GM12878 (cell line): ENCODE measurements around the gene GRIN3A. TPM values are rescaled to one million over a fixed set of nuclear protein-coding genes. Genes with fewer than 3 reads are reported as not detected.

Experiments used
- ATAC-seq: fragments of 200-7000 bp; cut with Tn5 transposase; 3 replicates; pipeline ENCODE4 v1.9.1; 2020; ENCODE audit warnings: mild to moderate bottlenecking, moderate library complexity
- BruUV-seq: library from RNA; stranded (reverse); fragments of 400-500 nt; replicated peaks from 2 replicates; lab custom pipeline; 2021; lab: Mats Ljungman, UMichigan
- CTCF ChIA-PET: fragments of 300-600 bp; sonication (Branson Sonifier 250); formaldehyde crosslinking; extraction: SDS; loops from one replicate; lab custom pipeline; 2021; ENCODE audit warnings: inconsistent platforms; lab: Yijun Ruan, JAX
- POLR2A ChIA-PET: fragments of 350-600 bp; formaldehyde crosslinking; extraction: SDS; loops from one replicate; lab custom pipeline; 2021; ENCODE audit warnings: inconsistent platforms; lab: Charles Lee
- RAD21 ChIA-PET: fragments of 300-600 bp; sonication (Branson Sonifier 250); formaldehyde crosslinking; loops from one replicate; lab custom pipeline; 2023; ENCODE audit warnings: antibody characterized with exemption; ENCODE audit not compliant: unreplicated experiment; lab: Charles Lee
- SMC1A ChIA-PET: fragments of 300-600 bp; sonication (Branson Sonifier 250); formaldehyde crosslinking; loops from one replicate; lab custom pipeline; 2023; ENCODE audit not compliant: unreplicated experiment, uncharacterized antibody; lab: Charles Lee
- DNase-seq: peaks from one replicate; pipeline ENCODE4 v3.0.0-alpha.2; 2011; ENCODE audit warnings: low read depth, low spot score
- FAIRE-seq: peaks from 3 replicates; lab custom pipeline; 2011; peaks lifted over from hg19 to GRCh38; lab: Jason Lieb, UNC
- H2AFZ ChIP-seq: 2 replicates; pipeline ENCODE4 v1.6.0; 2011; ENCODE audit warnings: low read depth, low read length, control low read depth; ENCODE audit not compliant: control insufficient read depth
- H3K27ac ChIP-seq: 2 replicates; pipeline ENCODE4 v1.5.1; 2011; ENCODE audit warnings: control low read depth; ENCODE audit not compliant: control insufficient read depth, insufficient read depth
- H3K27me3 ChIP-seq, 2 experiments: replicated peaks in 1 of 2; 2 replicates each; pipeline versions ENCODE4 v1.6.0 to v1.6.1; 2011; ENCODE audit warnings: low read length in 1 of 2; ENCODE audit not compliant: control insufficient read depth in 2 of 2, insufficient read depth in 2 of 2
- H3K36me3 ChIP-seq, 2 experiments: 2 replicates each; pipeline ENCODE4 v1.5.1; 2011; ENCODE audit warnings: low read length in 1 of 2; ENCODE audit not compliant: control insufficient read depth in 2 of 2, insufficient read depth in 2 of 2
- H3K4me1 ChIP-seq: 2 replicates; pipeline ENCODE4 v1.6.1; 2011; ENCODE audit warnings: mild to moderate bottlenecking, low read length, moderate library complexity, mixed read lengths; ENCODE audit not compliant: control insufficient read depth, insufficient read depth
- H3K4me2 ChIP-seq: 2 replicates; pipeline ENCODE4 v1.6.0; 2011; ENCODE audit warnings: control low read depth; ENCODE audit not compliant: control insufficient read depth, insufficient read depth
- H3K4me3 ChIP-seq: fragments of 200-600 bp; sonication (generic); 2 replicates; pipeline ENCODE4 v1.5.1; 2016
- H3K79me2 ChIP-seq: 2 replicates; pipeline ENCODE4 v1.6.0; 2011; ENCODE audit warnings: low read length; ENCODE audit not compliant: control insufficient read depth, insufficient read depth
- H3K9ac ChIP-seq: 2 replicates; pipeline ENCODE4 v1.8.0; 2011; ENCODE audit warnings: low read length, control low read depth, mixed read lengths; ENCODE audit not compliant: control insufficient read depth, insufficient read depth
- H3K9me3 ChIP-seq: replicated peaks from 3 replicates; pipeline ENCODE4 v1.5.1; 2011; ENCODE audit warnings: mild to moderate bottlenecking, low read length; ENCODE audit not compliant: control insufficient read depth, insufficient read depth
- H4K20me1 ChIP-seq: 2 replicates; pipeline ENCODE4 v1.6.0; 2011; ENCODE audit not compliant: control insufficient read depth, insufficient read depth
- EP300 ChIP-seq, 2 experiments: fragments of 150-350 bp in 1 of 2; IDR thresholded peaks; 2 replicates each; pipeline ENCODE4 v1.6.1; 2011 to 2012; ENCODE audit warnings: low read depth in 2 of 2, low read length in 2 of 2, borderline replicate concordance in 1 of 2, improper control_type of control experiment in 1 of 2, inconsistent platforms in 1 of 2; ENCODE audit not compliant: control insufficient read depth in 1 of 2
- IKZF2 ChIP-seq, 2 experiments: fragments of 450-650 bp; IDR thresholded peaks; 2 replicates each; pipeline ENCODE4 v1.6.1; 2017; ENCODE audit warnings: mild to moderate bottlenecking in 2 of 2, moderate library complexity in 2 of 2
- KDM1A ChIP-seq: fragments of 200-600 bp; sonication (generic); IDR thresholded peaks from 2 replicates; pipeline ENCODE4 v1.6.1; 2016; ENCODE audit warnings: borderline replicate concordance
- KLF5 ChIP-seq: fragments of 450-650 bp; IDR thresholded peaks from 2 replicates; pipeline ENCODE4 v1.6.1; 2014; ENCODE audit warnings: mild to moderate bottlenecking; ENCODE audit not compliant: partially characterized antibody
- MTA3 ChIP-seq: IDR thresholded peaks from 2 replicates; pipeline ENCODE4 v1.6.1; 2012; ENCODE audit warnings: low read length, inconsistent platforms, borderline replicate concordance
- NR2F1 ChIP-seq: fragments of 450-650 bp; conservative IDR thresholded peaks from 2 replicates; pipeline ENCODE4 v1.6.1; 2017; ENCODE audit warnings: mild to moderate bottlenecking
- RELA ChIP-seq: fragments of 450-650 bp; IDR thresholded peaks from 2 replicates; pipeline ENCODE4 v1.8.0; 2014; ENCODE audit warnings: borderline replicate concordance; ENCODE audit not compliant: partially characterized antibody
- SIN3A ChIP-seq: IDR thresholded peaks from 2 replicates; pipeline ENCODE4 v1.6.1; 2012; ENCODE audit warnings: low read depth, low read length, improper control_type of control experiment
- SMAD1 ChIP-seq: fragments of 450-650 bp; IDR thresholded peaks from 2 replicates; pipeline ENCODE4 v1.6.1; 2018; ENCODE audit warnings: mild to moderate bottlenecking, low read depth; ENCODE audit not compliant: partially characterized antibody
- YBX1 ChIP-seq: fragments of 450-650 bp; IDR thresholded peaks from 2 replicates; pipeline ENCODE4 v1.6.1; 2016; ENCODE audit warnings: antibody characterized with exemption
- WGBS: methylation state at CpG from one replicate; pipeline ENCODE4 v1.1.6; 2016; ENCODE audit warnings: low lambda C conversion rate; ENCODE audit not compliant: insufficient replicate concordance, insufficient coverage; ENCODE audit errors: missing lambda C conversion rate; 5-methylcytosine and 5-hydroxymethylcytosine counted together
- in situ Hi-C: fragments of 300-500 bp; cut with MboI; formaldehyde crosslinking; loops from 9 replicates; pipeline ENCODE4 v1.14.3; 2018; ENCODE audit warnings: mixed read lengths
- intact Hi-C: fragments of 100-400 bp; cut with micrococcal nuclease; formaldehyde crosslinking; loops from one replicate; pipeline ENCODE4 v1.14.2; 2022; ENCODE audit not compliant: unreplicated experiment
- polyA plus RNA-seq, 11 experiments: library from polyadenylated mRNA; depleted of rRNA in 4 of 11; unstranded in 6 of 11; stranded (reverse) in 5 of 11; fragments of >200 nt; fragmentation: Nextera tagmentation in 4 of 11; fragmentation: Illumina TruSeq in 1 of 11; extraction: Ambion mirVana in 4 of 11; extraction: Trizol in 1 of 11; gene quantifications; 1 replicate in 1 of 11; 2 replicates in 10 of 11; pipeline versions ENCODE4 v1.2.1 to v1.2.3, GENCODE V29; 2011 to 2016; ENCODE audit warnings: inconsistent platforms in 2 of 11, missing spikeins in 2 of 11, low read depth in 1 of 11
- total RNA-seq, 4 experiments: library from RNA; depleted of rRNA in 3 of 4; stranded (reverse); fragments of >200 nt in 3 of 4; fragmentation: Illumina TruSeq in 1 of 4; extraction: Trizol in 1 of 4; gene quantifications; 2 replicates each; pipeline versions ENCODE4 v1.2.1 to v1.2.3, GENCODE V29; 2013 to 2021
- TF ChIP-seq, protein P1 (sequence below): fragments of 450-650 bp; IDR thresholded peaks from 2 replicates; pipeline ENCODE4 v1.6.1; 2017; ENCODE audit warnings: antibody characterized with exemption, mild to moderate bottlenecking, moderate library complexity

The GRIN3A gene
- total and polyA plus RNA-seq, 10 of the 15 experiments (the other 5 are each of a cell fraction or from before 2014, with no cell fraction given): 0.03 to 0.05 (median 0.04) TPM; not detected in 7

DNA sequence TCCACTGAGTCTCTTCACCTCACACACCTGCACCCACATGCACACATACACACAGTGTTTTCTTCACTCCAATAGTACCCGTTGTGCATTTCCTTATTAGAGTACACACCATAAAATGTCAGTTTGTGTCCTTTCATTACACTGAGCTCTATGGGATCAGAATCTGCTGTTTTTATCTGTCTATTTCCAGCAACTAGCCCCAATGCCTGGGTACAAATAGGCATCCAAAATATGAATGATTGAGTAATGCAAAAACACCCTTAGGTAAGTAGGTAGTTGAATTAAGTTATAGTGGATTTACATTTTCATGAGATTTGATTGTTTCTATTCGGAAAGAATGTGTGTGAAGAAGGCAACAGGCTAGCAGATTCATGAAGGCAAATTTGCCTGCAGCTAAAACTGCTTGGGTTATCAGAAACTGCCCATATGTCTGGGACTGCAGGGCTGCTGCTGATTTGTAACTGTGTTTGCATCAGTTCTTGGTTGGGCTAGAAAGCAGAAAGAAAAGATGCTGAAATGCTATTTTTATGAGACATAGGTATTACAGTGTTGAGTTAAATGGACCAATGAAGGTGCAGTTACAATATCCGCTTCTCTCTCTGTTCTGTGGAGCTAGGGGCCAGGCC lies 170.6 kb downstream of the GRIN3A start:
- DNase-seq (no peak), FAIRE-seq (no peak), ATAC-seq (no peak)
- no peak overlapping the region for H3K9ac ChIP-seq
- H3K27ac ChIP-seq: no peak overlapping the region
- no peak overlapping the region for H2AFZ ChIP-seq
- no peak overlapping the region for H3K4me3 ChIP-seq
- no TSS peak for BruUV-seq
- ChIA-PET RAD21 (interaction anchor here (1.4 kb wide), 1 partner anchor 119 kb away, joined by 3 read pairs; no protein-coding TSS in a partner anchor), SMC1A (interaction anchor here (1.0 to 2.2 kb wide), 3 partner anchors 28 to 109 kb away, joined by 3 to 8 read pairs (median 3); no protein-coding TSS in a partner anchor), POLR2A (no interaction called here), CTCF (interaction anchor here (0.7 to 1.7 kb wide), 8 partner anchors 10 to 144 kb away, joined by 3 to 6 read pairs (median 3); no protein-coding TSS in a partner anchor)
- H3K4me1 ChIP-seq: no peaks in the 10 kb centered on the region
- H3K4me2 ChIP-seq: no peak overlapping the region
- H4K20me1 ChIP-seq: no peaks in the 10 kb centered on the region
- H3K79me2 ChIP-seq: no peaks in the 10 kb centered on the region
- 95% methylated on average over 3 of the region's 3 CpGs for WGBS
- H3K27me3 ChIP-seq: no peaks in the 10 kb centered on the region
- TF ChIP-seq NR2F1 (no peak), EP300 (IDR thresholded peaks at IDR 0.05; ENCODE audit: borderline replicate concordance in 1 of 2, control insufficient read depth in 1 of 2, low read depth in 2 of 2, low read length in 2 of 2) (no peak), SIN3A (no peak), YBX1 (no peak), MTA3 (no peak), KDM1A (no peak), RELA (no peak), SMAD1 (no peak), KLF5 (no peak), IKZF2 (IDR thresholded peaks at IDR 0.05) (no peak)
- TF ChIP-seq, protein P1, sequence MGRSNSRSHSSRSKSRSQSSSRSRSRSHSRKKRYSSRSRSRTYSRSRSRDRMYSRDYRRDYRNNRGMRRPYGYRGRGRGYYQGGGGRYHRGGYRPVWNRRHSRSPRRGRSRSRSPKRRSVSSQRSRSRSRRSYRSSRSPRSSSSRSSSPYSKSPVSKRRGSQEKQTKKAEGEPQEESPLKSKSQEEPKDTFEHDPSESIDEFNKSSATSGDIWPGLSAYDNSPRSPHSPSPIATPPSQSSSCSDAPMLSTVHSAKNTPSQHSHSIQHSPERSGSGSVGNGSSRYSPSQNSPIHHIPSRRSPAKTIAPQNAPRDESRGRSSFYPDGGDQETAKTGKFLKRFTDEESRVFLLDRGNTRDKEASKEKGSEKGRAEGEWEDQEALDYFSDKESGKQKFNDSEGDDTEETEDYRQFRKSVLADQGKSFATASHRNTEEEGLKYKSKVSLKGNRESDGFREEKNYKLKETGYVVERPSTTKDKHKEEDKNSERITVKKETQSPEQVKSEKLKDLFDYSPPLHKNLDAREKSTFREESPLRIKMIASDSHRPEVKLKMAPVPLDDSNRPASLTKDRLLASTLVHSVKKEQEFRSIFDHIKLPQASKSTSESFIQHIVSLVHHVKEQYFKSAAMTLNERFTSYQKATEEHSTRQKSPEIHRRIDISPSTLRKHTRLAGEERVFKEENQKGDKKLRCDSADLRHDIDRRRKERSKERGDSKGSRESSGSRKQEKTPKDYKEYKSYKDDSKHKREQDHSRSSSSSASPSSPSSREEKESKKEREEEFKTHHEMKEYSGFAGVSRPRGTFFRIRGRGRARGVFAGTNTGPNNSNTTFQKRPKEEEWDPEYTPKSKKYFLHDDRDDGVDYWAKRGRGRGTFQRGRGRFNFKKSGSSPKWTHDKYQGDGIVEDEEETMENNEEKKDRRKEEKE: no peak
- peaks cover 3% of the 10 kb centered on the region in 2 experiments; a peak in 3 of 4 replicates for H3K36me3 ChIP-seq
- H3K9me3 ChIP-seq: no peaks in the 10 kb centered on the region
- in situ Hi-C loops (no loop called here), intact Hi-C loops (no loop called here)
